Mesenteric fat pad (tissue), 1 donor: ENCODE results near the gene KCTD12. TPM values are rescaled to one million over a fixed set of nuclear protein-coding genes. Genes with fewer than 3 reads are reported as not detected.
A peak's percentile ranks its signal among the peaks of the same experiment; 100 is the strongest.

Experiments
- DNase-seq: peaks from one replicate; pipeline ENCODE4 v3.0.0-alpha.2; 2020; ENCODE audit warnings: low spot score
- total RNA-seq: library from RNA; stranded (reverse); fragmentation: NEBNext Ultra II Directional; extraction: Animal tissue kit (Norgen Biotek cat#: 25700); gene quantifications from one replicate; pipeline ENCODE4 v1.2.1, GENCODE V29; 2021
- donor health status: DM: yes; HTN: yes; CAD: no.

KCTD12 gene
- total RNA-seq, 1 donor from 2014 or later: 121 TPM

- no peak for DNase-seq
Measured at GRCh38 chr13:76888421-76888820, 2.2 kb upstream of the KCTD12 start.

GRCh38 chr13:76887076-76887563 lies 915 bp upstream of the KCTD12 start:
- DNase-seq: no peak

GRCh38 chr13:76886005-76886291 lies 257 bp downstream of the KCTD12 start:
- no peak for DNase-seq

- peak; percentile 93 for DNase-seq
Measured at GRCh38 chr13:76885203-76886004, 801 bp downstream of the KCTD12 start.

GRCh38 chr13:76884907-76885202 lies 1.4 kb downstream of the KCTD12 start:
- no peak for DNase-seq

- DNase-seq: no peak
Measured at GRCh38 chr13:76884186-76884906, 1.9 kb downstream of the KCTD12 start.

- no peak for DNase-seq
Measured at GRCh38 chr13:76883236-76883635, 3.0 kb downstream of the KCTD12 start.

GRCh38 chr13:76882431-76882830 lies 3.8 kb downstream of the KCTD12 start:
- no peak for DNase-seq

GRCh38 chr13:76879883-76880270 lies 6.3 kb downstream of the KCTD12 start:
- no peak for DNase-seq

GRCh38 chr13:76879203-76879882 lies 6.9 kb downstream of the KCTD12 start:
- DNase-seq: no peak

GRCh38 chr13:76878043-76878442 lies 8.2 kb downstream of the KCTD12 start:
- no peak for DNase-seq

GRCh38 chr13:76875271-76875815 lies 10.9 kb downstream of the KCTD12 start:
- no peak for DNase-seq

- no peak for DNase-seq
Measured at GRCh38 chr13:76874479-76874878, 11.7 kb downstream of the KCTD12 start.

- no peak for DNase-seq
Measured at GRCh38 chr13:76873445-76873844, 12.8 kb downstream of the KCTD12 start.

- no peak for DNase-seq
Measured at GRCh38 chr13:76872675-76873074, 13.5 kb downstream of the KCTD12 start.

GRCh38 chr13:76871432-76871831 lies 14.8 kb downstream of the KCTD12 start:
- DNase-seq: no peak

- DNase-seq: no peak
Measured at GRCh38 chr13:76868371-76868770, 17.8 kb downstream of the KCTD12 start.

- no peak for DNase-seq
Measured at GRCh38 chr13:76865996-76866503, 20.2 kb downstream of the KCTD12 start.

GRCh38 chr13:76865109-76865508 lies 21.1 kb downstream of the KCTD12 start:
- DNase-seq: no peak

- no peak for DNase-seq
Measured at GRCh38 chr13:76864259-76864658, 21.9 kb downstream of the KCTD12 start.

GRCh38 chr13:76863022-76863421 lies 23.2 kb downstream of the KCTD12 start:
- DNase-seq: no peak

- DNase-seq: no peak
Measured at GRCh38 chr13:76861859-76862258, 24.3 kb downstream of the KCTD12 start.
